Mesodermal cell (in vitro differentiated cells): ENCODE results near the gene PTPRF.

ENCODE experiments used
- H3K27ac ChIP-seq: 2 replicates; pipeline ENCODE4 v1.7.0; 2013; ENCODE audit warnings: mild to moderate bottlenecking, low read depth, low read length, moderate library complexity; ENCODE audit not compliant: severe bottlenecking
- H3K36me3 ChIP-seq: 2 replicates; pipeline ENCODE4 v1.7.1; 2013; ENCODE audit warnings: mild to moderate bottlenecking, low read length, moderate library complexity; ENCODE audit not compliant: control insufficient read depth, insufficient read depth
- H3K4me1 ChIP-seq: one replicate; pipeline ENCODE4 v1.7.1; 2013; ENCODE audit warnings: mild to moderate bottlenecking, low read length; ENCODE audit not compliant: insufficient read depth, control insufficient read depth, poor library complexity, severe bottlenecking
- H3K4me3 ChIP-seq: 2 replicates; pipeline ENCODE4 v1.7.0; 2013; ENCODE audit warnings: low read length, control low read depth, mild to moderate bottlenecking; ENCODE audit not compliant: insufficient read depth, poor library complexity, severe bottlenecking; ENCODE audit errors: extremely low read depth
- H3K9me3 ChIP-seq: 2 replicates; pipeline ENCODE4 v1.7.1; 2013; ENCODE audit warnings: mild to moderate bottlenecking, low read length, moderate library complexity; ENCODE audit not compliant: control insufficient read depth
- WGBS, 2 experiments: methylation state at CpG; one replicate each; pipeline ENCODE4 v1.1.5; 2013; ENCODE audit warnings: missing lambda C conversion rate in 2 of 2; ENCODE audit not compliant: insufficient coverage in 2 of 2; 5-methylcytosine and 5-hydroxymethylcytosine counted together

The PTPRF gene

DNA sequence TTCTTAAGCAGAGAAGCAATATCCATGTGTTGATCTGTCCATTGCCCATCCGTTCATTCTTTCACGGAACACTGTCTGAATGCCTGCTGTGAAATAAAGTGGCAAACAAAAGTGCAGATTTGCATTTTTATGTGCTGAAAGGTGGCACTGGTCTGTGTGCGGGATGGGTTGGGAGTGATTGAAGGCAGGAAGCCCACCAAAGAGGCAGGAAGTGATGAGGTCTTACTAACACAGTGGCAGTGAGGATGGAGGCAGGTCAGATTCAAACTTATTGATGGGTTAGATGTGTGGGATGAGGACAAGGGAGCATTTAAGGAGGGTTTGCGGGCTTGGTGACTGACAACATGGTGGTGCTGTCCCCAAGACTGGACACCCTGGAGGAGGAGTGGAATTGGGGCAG, 8.3 kb downstream of the PTPRF start:
- H3K4me3 ChIP-seq, result no peak overlapping the region
- H3K4me1 ChIP-seq, result no peaks in the 10 kb centered on the region
- 92 to 100% methylated on average over 2 to 4 of the region's 4 CpGs for WGBS, 2 experiments
- no peaks in the 10 kb centered on the region for H3K9me3 ChIP-seq
- H3K36me3 ChIP-seq, result peaks cover 62% of the 10 kb centered on the region
- H3K27ac ChIP-seq, result no peak overlapping the region

DNA sequence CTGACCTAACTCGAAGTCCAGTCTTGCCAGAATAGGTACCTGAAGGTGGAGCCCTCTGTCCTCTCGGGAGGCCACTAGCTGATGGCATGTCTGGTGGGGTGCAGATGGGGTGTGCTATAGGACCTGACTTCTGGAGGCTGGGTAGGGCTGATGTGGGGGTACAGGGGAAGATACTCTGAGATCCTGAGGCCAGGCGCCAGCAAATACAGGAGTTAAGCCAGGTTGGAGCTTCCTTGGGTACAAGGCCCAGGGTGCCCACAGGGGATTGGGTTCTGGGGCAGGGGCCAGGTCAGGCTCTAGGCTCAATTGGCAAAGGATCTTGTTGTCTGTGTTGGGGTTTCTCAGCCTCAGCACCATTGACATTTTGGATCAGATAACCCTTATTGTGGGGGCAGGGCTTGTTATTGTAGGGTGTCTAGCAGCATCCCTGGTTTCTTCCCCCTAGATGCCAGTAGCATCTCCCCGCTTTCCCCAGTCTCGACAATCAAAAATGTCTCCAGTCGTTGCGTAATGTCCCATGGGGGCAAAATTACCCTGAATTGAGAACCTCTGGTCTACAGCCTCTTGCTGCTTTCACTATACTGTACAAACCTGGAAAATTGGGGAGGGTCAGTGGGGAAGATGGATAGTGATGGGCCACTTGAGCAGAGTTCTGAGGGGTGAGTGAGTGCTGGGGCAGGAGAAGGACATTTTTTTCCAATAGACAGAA, 9.2 kb downstream of the PTPRF start:
- Histone ChIP-seq H3K4me3 (no peak overlapping the region), H3K27ac (no peak overlapping the region)
- 89 to 98% methylated on average over 5 to 6 of the region's 7 CpGs for WGBS, 2 experiments

DNA sequence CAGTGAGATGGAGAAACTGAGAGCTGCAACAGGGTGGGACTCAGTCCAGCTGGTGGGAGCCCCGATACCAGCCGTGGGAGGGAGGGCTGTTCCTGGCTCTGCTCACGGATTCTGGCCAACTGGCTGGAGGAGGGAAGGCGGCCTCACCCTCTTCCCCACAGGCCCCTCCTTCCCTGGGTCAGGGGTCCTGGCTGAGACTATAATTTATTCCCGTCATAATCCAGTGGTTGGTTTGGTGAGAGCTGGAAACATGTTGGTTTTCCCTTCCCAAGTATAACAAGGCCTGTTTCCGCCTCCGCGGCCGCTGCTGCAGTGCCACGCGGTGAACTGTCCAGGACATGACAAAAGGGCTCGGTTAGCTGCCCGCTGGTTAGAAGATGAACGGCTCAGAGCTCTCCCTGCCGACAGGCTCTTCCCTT, 10.0 kb downstream of the PTPRF start:
- H3K9me3 ChIP-seq, result no peaks in the 10 kb centered on the region
- 93 to 95% methylated on average over 8 to 14 of the region's 15 CpGs for WGBS, 2 experiments
- H3K36me3 ChIP-seq, result peaks cover 72% of the 10 kb centered on the region
- peaks cover 13% of the 10 kb centered on the region for H3K4me1 ChIP-seq
- no peak overlapping the region for H3K4me3 ChIP-seq
- peak overlapping the region; percentile 10 for H3K27ac ChIP-seq

More for the DNA sequence above, 9.2 kb downstream of the PTPRF start:
- Histone ChIP-seq H3K36me3 (peaks cover 64% of the 10 kb centered on the region), H3K9me3 (no peaks in the 10 kb centered on the region), H3K4me1 (peaks cover 6% of the 10 kb centered on the region)

DNA sequence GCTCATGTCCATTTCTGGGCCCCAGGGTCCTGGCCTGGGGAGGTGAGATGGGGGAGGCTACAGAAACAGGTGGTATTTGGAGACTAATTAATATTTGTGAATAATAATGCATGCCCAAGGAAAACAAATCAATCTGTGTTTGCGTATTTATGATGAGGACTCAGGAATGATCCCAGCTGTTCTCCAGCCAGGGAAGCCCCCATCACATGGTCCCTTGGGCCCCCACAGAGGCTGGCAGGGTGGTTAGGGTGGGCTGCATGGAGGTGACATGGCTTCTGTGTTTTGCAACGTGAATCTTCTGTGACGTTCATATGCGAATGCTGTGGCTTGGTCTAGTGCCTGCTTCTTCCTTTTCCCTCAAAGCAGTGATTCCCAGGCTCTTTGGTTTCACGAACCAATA, 10.5 kb downstream of the PTPRF start:
- 85 to 98% methylated on average over 4 of the region's 5 CpGs for WGBS, 2 experiments
- Histone ChIP-seq H3K4me3 (no peak overlapping the region), H3K27ac (no peak overlapping the region), H3K4me1 (peaks cover 18% of the 10 kb centered on the region), H3K9me3 (no peaks in the 10 kb centered on the region), H3K36me3 (peaks cover 76% of the 10 kb centered on the region)

DNA sequence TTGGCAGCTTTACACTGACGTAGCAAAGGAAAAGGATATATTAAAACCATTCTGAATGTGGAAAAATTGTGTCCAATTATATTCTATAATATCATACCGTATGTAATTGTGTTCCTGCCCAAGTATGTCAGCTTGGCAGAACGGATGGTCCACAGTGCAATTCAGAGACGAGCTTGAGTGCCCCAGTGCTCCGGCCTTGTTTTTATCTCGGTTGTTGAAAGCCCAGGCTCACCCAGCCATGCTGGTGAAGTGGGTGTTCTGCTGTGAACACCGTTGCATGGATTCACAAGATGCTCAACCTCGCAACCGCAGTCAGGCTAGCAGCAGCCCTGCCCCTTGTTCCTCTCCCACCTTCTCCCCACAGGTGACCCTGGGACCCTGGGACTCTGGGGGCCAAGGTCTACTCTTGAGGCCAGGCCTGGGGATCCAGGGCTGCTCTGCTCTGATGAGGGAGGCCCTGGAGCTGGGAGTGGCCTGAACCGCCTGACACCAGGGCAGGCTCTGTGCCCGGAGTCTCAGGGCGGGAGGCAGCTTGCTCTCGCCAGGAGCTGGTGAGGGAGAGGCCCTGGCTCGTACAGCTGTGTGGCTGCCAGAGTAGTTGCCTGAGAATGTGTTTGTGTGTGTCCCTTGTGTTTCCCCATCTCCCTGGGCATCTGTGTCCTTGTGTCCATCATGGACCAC, 11.2 kb downstream of the PTPRF start:
- Histone ChIP-seq H3K27ac (no peak overlapping the region), H3K9me3 (no peaks in the 10 kb centered on the region), H3K4me1 (peaks cover 25% of the 10 kb centered on the region), H3K4me3 (no peak overlapping the region), H3K36me3 (peaks cover 79% of the 10 kb centered on the region)
- whole genome bisulfite sequencing, 2 experiments, result 90 to 93% methylated on average over 11 of the region's 14 CpGs

DNA sequence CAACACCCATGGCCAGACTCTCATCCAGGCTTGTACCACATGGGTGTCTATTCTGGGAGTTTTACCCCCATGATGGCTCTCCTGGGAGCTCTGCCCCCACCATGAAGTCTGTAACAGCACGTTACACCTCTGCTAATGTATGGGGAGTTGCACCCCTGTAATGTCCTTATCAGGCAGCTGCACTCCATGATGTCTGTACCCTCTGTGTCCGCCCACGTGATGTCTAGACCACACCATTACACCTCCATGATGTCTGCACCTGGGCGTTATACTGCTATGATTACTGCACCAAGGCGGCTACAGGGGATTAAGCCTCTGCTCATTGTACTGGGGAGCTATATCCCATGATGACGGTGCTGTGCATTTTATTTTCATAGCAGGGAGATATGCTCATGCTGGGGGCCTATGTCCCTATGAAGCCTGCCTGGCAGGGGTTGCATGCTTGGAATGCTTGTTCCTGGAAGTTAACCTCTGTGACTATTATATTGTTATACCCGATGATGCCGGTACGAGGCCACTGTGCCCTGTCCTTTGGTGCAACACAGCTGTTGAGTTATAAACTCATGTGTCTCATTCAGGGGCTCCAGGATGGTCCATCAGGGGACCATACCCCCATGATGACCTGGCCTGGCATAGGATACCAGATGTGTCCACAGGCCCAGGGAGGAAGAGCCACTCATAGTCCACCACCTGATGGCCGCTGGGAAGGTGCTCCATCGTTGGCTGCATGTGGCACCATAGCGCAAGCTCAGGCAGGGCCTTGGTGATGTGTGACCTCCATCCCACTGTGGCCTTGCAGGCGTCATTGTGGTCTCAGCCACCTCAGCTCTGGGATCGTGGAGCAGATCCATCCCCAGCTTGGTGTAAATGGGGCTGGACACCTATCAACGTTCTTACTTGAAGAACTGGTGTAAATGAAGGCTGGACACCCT, 12.1 kb downstream of the PTPRF start:
- Histone ChIP-seq H3K9me3 (no peaks in the 10 kb centered on the region), H3K4me3 (no peak overlapping the region), H3K27ac (no peak overlapping the region), H3K36me3 (peaks cover 82% of the 10 kb centered on the region), H3K4me1 (peaks cover 27% of the 10 kb centered on the region)
- WGBS, 2 experiments, result 90 to 91% methylated on average over 14 of the region's 15 CpGs

DNA sequence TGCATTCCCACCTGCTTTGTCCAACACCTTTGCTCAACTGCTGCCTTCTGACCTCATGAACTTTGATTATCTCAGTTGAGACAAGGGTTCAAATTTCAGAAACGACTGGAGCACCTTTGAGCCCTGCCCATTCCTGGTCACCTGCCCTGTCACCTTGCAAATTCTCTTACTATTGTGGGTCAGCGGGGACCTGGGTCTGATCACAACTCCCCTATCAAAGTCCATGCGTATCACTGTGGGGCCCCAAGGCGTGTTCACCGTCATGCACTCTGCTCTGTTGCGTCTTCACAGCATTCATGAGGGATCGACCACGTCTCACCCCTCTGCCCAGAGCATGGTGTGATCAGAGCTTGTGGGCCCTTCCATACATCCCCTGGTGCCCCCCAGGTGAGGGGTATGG, 12.9 kb downstream of the PTPRF start:
- 88 to 93% methylated on average over 6 to 8 of the region's 8 CpGs for WGBS, 2 experiments
- Histone ChIP-seq H3K9me3 (no peaks in the 10 kb centered on the region), H3K4me1 (peaks cover 32% of the 10 kb centered on the region), H3K36me3 (peaks cover 76% of the 10 kb centered on the region), H3K27ac (no peak overlapping the region), H3K4me3 (no peak overlapping the region)

DNA sequence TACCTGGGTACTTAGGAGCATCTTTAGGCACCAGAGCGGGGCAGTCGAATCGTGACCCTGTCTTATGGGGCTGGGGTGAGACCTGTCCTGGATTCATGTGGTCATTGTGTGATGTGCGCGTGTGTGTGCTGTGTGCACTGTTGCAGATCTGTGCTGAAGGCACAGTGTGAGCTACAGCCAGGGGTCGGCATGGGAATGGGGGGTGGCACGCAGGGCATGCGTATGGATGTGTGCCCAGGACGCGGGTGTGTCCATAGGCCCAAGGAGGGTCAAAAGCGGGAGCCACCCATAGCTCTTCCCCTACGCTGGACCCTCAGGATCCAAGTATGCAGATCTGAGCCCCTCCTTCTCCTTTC, 14.6 kb downstream of the PTPRF start:
- peaks cover 68% of the 10 kb centered on the region for H3K36me3 ChIP-seq
- 83 to 89% methylated on average over 11 to 12 of the region's 12 CpGs for WGBS, 2 experiments
- no peaks in the 10 kb centered on the region for H3K9me3 ChIP-seq
- H3K4me1 ChIP-seq, result peaks cover 45% of the 10 kb centered on the region
- no peak overlapping the region for H3K27ac ChIP-seq
- H3K4me3 ChIP-seq, result no peak overlapping the region

DNA sequence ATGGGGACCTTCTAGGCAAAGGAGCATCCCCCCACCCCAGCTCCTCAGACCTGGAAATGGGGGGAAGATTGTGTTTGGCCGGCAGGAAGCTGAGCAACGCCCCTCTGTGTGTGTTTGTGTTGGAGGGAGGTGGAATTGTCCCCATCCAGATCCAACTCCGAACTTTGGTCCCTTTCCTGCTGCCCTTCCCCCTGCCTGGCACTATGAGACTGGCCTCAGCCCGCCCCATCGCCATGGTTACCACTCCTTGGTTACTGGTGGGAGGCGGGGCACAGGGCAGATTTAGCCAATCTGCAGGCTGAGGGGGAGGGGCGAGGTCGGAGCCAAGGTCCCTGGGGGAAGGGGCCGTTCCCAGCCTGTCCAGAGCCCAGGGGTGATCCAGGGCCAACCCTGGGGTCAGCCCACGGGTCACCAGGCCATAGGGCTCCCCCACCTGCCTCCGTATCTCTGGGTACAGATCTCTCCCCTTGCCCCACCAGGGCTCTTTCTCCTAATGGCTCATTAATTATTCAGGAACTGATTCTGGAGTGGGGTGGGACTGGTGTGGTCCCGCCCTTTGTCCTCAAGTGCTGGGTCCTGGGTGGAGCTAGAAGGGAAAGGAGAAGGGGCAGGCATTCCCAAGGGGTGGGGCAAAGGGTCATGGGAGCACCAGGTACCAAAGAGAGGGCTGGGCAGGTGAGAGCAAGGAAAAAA, 15.2 kb downstream of the PTPRF start:
- peaks cover 45% of the 10 kb centered on the region for H3K4me1 ChIP-seq
- peaks cover 63% of the 10 kb centered on the region for H3K36me3 ChIP-seq
- 18 to 39% methylated on average over 3 to 4 of the region's 12 CpGs for WGBS, 2 experiments
- H3K4me3 ChIP-seq, result no peak overlapping the region
- H3K9me3 ChIP-seq, result no peaks in the 10 kb centered on the region
- no peak overlapping the region for H3K27ac ChIP-seq

DNA sequence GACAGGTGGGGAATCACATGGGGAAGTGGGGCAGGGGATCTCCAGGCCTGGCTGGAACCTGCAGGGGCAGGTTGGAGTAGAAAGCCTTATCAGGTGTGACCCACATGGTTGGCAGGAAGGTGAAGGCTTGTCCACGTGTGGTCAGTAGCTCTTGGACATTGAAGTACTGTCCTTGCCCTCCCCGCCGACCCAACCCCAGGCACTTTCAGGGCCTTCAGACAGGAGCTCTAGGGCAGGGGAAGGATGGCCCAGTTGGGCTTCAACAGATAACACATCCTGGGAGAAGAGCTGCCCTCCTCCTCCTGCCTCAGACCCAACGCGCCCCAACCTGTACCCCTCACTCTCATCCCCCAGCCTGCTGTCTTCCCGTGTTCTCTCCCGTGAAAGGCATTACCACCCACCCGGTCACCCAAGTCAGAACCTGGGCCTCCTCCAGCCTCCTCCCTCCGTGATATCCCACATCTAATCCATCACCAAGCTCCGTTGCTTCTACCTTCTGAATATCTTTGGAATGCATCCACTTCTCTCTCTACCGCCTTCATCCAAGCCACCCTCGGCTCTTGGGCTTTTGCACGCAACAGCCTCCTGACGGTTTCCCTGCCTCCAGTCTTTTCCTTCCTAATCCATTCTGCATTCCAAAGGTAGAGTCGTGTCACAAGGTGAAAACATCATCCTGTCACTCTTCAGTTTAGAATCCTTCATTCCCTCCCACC, 15.9 kb downstream of the PTPRF start:
- Histone ChIP-seq H3K36me3 (peaks cover 63% of the 10 kb centered on the region), H3K4me1 (peaks cover 45% of the 10 kb centered on the region), H3K27ac (no peak overlapping the region), H3K9me3 (no peaks in the 10 kb centered on the region), H3K4me3 (no peak overlapping the region)
- WGBS, 2 experiments, result 88 to 94% methylated on average over 14 to 15 of the region's 15 CpGs
